PC-3 (cell line): ENCODE results near the gene CHTF18. TPM values are rescaled to one million over a fixed set of nuclear protein-coding genes. Genes with fewer than 3 reads are reported as not detected.

Experiments used
- ATAC-seq: fragments of 200-7000 bp; cut with Tn5 transposase; 2 replicates; pipeline ENCODE4 v1.9.1; 2020; ENCODE audit warnings: mild to moderate bottlenecking, moderate library complexity
- BruUV-seq: library from RNA; stranded (reverse); fragments of 400-500 nt; replicated peaks from 2 replicates; lab custom pipeline; 2021; lab: Mats Ljungman, UMichigan
- CTCF ChIA-PET: fragments of 300-600 bp; sonication (Branson Sonifier 250); formaldehyde crosslinking; loops from one replicate; lab custom pipeline; 2022; ENCODE audit warnings: antibody characterized with exemption; lab: Charles Lee
- POLR2A ChIA-PET: fragments of 300-600 bp; sonication (Branson Sonifier 250); formaldehyde crosslinking; loops from one replicate; lab custom pipeline; 2022; ENCODE audit warnings: antibody characterized with exemption; ENCODE audit not compliant: unreplicated experiment; lab: Charles Lee
- DNase-seq: peaks from one replicate; pipeline ENCODE4 v3.0.0-alpha.2; 2015
- H2AFZ ChIP-seq: fragments of 300-600 bp; sonication (generic); 2 replicates; pipeline ENCODE4 v1.6.0; 2016; ENCODE audit warnings: antibody characterized with exemption, low read length
- H3F3A ChIP-seq: fragments of 300-600 bp; sonication (generic); one replicate; pipeline ENCODE4 v1.6.0; 2017; ENCODE audit warnings: antibody characterized with exemption, low read length, control low read depth, mild to moderate bottlenecking; ENCODE audit not compliant: unreplicated experiment
- H3K27ac ChIP-seq: fragments of 300-600 bp; sonication (generic); 2 replicates; pipeline ENCODE4 v1.5.1; 2016; ENCODE audit warnings: mild to moderate bottlenecking, low read length
- H3K27me3 ChIP-seq: fragments of 300-600 bp; sonication (generic); 2 replicates; pipeline ENCODE4 v1.6.1; 2016; ENCODE audit warnings: low read length, mixed read lengths
- H3K36me3 ChIP-seq: fragments of 300-600 bp; sonication (generic); 2 replicates; pipeline ENCODE4 v1.6.1; 2016; ENCODE audit warnings: low read depth, mixed run types, low read length, mixed read lengths
- H3K4me1 ChIP-seq: fragments of 300-600 bp; sonication (generic); 2 replicates; pipeline ENCODE4 v1.5.1; 2016; ENCODE audit warnings: low read length; ENCODE audit not compliant: insufficient read depth
- H3K4me2 ChIP-seq: fragments of 300-600 bp; sonication (generic); 2 replicates; pipeline ENCODE4 v1.6.0; 2016; ENCODE audit warnings: low read length
- H3K4me3 ChIP-seq: fragments of 300-600 bp; sonication (generic); 2 replicates; pipeline ENCODE4 v1.5.1; 2016; ENCODE audit warnings: mild to moderate bottlenecking, low read length, mixed read lengths
- H3K79me2 ChIP-seq: fragments of 300-600 bp; sonication (generic); 2 replicates; pipeline ENCODE4 v1.6.1; 2017; ENCODE audit warnings: low read length, mixed read lengths
- H3K9ac ChIP-seq: fragments of 300-600 bp; sonication (generic); 2 replicates; pipeline ENCODE4 v1.6.0; 2016; ENCODE audit warnings: mild to moderate bottlenecking, low read length
- H3K9me2 ChIP-seq: fragments of 300-600 bp; sonication (generic); replicated peaks from 2 replicates; pipeline ENCODE4 v1.6.1; 2016; ENCODE audit warnings: mixed run types, low read length, mixed read lengths
- H3K9me3 ChIP-seq: fragments of 300-600 bp; sonication (generic); 2 replicates; pipeline ENCODE4 v1.6.1; 2016; ENCODE audit warnings: low read length, mixed read lengths
- H4K20me1 ChIP-seq: fragments of 300-600 bp; sonication (generic); 2 replicates; pipeline ENCODE4 v1.6.1; 2016; ENCODE audit warnings: low read length, mixed read lengths
- CTCF ChIP-seq: fragments of 300-600 bp; sonication (generic); conservative IDR thresholded peaks from 2 replicates; pipeline ENCODE4 v1.5.1; 2017; ENCODE audit warnings: antibody characterized with exemption, low read depth, mild to moderate bottlenecking, low read length
- EZH2 ChIP-seq: fragments of 300-600 bp; sonication (generic); IDR thresholded peaks from one replicate; pipeline ENCODE4 v1.6.1; 2017; ENCODE audit warnings: antibody characterized with exemption, mild to moderate bottlenecking, low read length; ENCODE audit not compliant: unreplicated experiment
- EZH2phosphoT487 ChIP-seq: fragments of 300-600 bp; sonication (generic); IDR thresholded peaks from 2 replicates; pipeline ENCODE4 v1.6.1; 2018; ENCODE audit warnings: mild to moderate bottlenecking, antibody characterized with exemption, low read length, borderline replicate concordance
- intact Hi-C: fragments of 100-400 bp; cut with micrococcal nuclease; formaldehyde crosslinking; loops from 2 replicates; pipeline ENCODE4 v1.9.0; 2023
- total RNA-seq: library from RNA; depleted of rRNA; stranded (reverse); fragments of >200 nt; gene quantifications from 2 replicates; pipeline ENCODE4 v1.2.3, GENCODE V29; 2014

Gene CHTF18
- total RNA-seq, 1 experiment from 2014 or later, result 79.0 TPM

- DNase-seq, result no peak
- Histone ChIP-seq H3K36me3 (no peaks in the 10 kb centered on the region), H3K4me1 (peaks cover 3% of the 10 kb centered on the region; the same call in 1 of the 2 replicates), H3K4me2 (no peak overlapping the region), H3K9me2 (no peaks in the 10 kb centered on the region), H2AFZ (no peak overlapping the region), H3K27ac (no peak overlapping the region), H3K79me2 (peaks cover 5% of the 10 kb centered on the region), H3K4me3 (no peak overlapping the region), H4K20me1 (no peaks in the 10 kb centered on the region), H3K27me3 (no peaks in the 10 kb centered on the region), H3F3A (no peaks in the 10 kb centered on the region), H3K9me3 (no peaks in the 10 kb centered on the region), H3K9ac (no peak overlapping the region)
- ATAC-seq, result no peak
- CTCF ChIA-PET, result no interaction called here
- TF ChIP-seq EZH2phosphoT487 (no peak), CTCF (no peak), EZH2 (no peak)
- BruUV-seq, result no TSS peak
- intact Hi-C loops, result no loop called here
- POLR2A ChIA-PET, result no interaction called here
These were observed 16.0 kb downstream of the CHTF18 start for GRCh38 chr16:804193-805048.

- CTCF ChIA-PET, result no interaction called here
- no peak for DNase-seq
- POLR2A ChIA-PET, result no interaction called here
These were observed 17.1 kb downstream of the CHTF18 start for GRCh38 chr16:805474-805873.

More at GRCh38 chr16:805474-805873, 17.1 kb downstream of the CHTF18 start:
- Histone ChIP-seq H4K20me1 (no peaks in the 10 kb centered on the region), H3K27me3 (no peaks in the 10 kb centered on the region), H3K9me2 (no peaks in the 10 kb centered on the region), H3K9ac (no peak overlapping the region), H3K9me3 (no peaks in the 10 kb centered on the region), H3K4me1 (peaks cover 3% of the 10 kb centered on the region; the same call in 1 of the 2 replicates), H3F3A (no peaks in the 10 kb centered on the region), H3K4me3 (no peak overlapping the region), H3K27ac (no peak overlapping the region), H3K79me2 (peaks cover 5% of the 10 kb centered on the region), H2AFZ (no peak overlapping the region), H3K36me3 (no peaks in the 10 kb centered on the region), H3K4me2 (no peak overlapping the region)
- intact Hi-C loops, result no loop called here
- no peak for ATAC-seq
- no TSS peak for BruUV-seq
- TF ChIP-seq EZH2 (no peak), EZH2phosphoT487 (no peak), CTCF (no peak)
